Kidney capillary endothelial cell (primary cell): ENCODE measurements around the gene NUDT3.
"Not testable (repeated sequence)": the region's sequence is repeated elsewhere in the genome, so short reads cannot be mapped to it uniquely, and the experiment has no call there.

Experiments used
- DNase-seq: peaks from one replicate; pipeline ENCODE4 v3.0.0-alpha.2; 2018; ENCODE audit warnings: low spot score

NUDT3 gene

DNA sequence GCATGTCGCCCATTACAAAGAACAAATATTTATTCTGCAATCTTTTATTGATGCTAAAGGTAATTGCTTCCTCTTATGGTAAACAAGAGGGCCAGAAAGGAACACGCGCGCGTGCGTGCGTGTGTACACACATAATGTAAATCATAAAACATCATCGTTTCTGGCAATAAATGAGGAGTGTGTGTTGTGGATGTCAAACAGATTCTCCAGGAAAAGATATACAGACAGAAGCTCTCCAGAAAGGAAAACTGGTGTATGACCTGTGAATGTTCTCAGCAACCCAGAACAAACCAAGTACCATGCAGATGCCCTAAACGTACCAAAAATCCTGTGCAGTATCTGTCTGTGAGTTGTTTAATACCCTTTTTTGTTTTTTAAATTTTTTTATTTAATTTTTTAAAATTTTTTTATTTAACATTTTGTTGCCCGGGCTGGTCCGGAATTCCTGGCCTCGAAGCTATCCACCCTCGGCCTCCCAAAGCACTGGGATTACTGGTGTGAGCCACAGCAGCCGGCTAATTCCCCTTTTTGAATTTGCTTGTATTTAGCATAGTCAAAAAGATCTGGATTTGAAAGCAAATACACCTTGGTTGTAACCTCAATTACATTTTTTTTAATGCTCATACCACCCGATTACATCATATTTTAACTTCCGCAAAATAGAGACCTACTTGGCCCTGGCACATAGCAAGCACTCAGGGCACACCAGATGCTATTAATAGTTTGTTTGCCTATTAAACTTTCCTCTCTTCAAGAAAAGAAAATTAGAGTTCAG, 909 bp upstream of the NUDT3 start:
- DNase-seq: no peak

GRCh38 chr6:34391786-34392496, 528 bp downstream of the NUDT3 start:
- peak; percentile 42 for DNase-seq

- peak; percentile 33 for DNase-seq
These were observed 1.0 kb downstream of the NUDT3 start for GRCh38 chr6:34391473-34391785.

GRCh38 chr6:34390531-34391472, 1.7 kb downstream of the NUDT3 start:
- peak; percentile 33 for DNase-seq

DNA sequence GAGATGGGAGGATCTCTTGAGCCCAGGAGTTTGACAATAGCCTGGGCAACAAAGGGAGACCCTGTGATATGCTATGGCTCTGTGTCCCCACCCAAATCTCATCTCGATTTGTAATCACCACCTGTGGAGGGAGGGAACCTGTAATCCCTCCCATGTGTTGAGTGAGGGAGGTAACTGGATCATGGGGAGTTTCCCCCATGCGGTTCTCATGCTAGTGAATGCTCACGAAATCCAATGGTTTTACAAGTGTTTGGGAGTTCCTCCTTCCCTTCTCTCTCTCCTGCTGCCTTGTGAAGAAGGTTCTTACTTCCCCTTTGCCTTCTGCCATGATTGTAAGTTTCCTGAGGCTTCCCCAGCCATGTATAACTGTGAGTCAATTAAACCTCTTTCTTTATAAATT, 3.4 kb downstream of the NUDT3 start:
- DNase-seq: no peak

GRCh38 chr6:34388421-34388820, 4.0 kb downstream of the NUDT3 start:
- no peak for DNase-seq

DNA sequence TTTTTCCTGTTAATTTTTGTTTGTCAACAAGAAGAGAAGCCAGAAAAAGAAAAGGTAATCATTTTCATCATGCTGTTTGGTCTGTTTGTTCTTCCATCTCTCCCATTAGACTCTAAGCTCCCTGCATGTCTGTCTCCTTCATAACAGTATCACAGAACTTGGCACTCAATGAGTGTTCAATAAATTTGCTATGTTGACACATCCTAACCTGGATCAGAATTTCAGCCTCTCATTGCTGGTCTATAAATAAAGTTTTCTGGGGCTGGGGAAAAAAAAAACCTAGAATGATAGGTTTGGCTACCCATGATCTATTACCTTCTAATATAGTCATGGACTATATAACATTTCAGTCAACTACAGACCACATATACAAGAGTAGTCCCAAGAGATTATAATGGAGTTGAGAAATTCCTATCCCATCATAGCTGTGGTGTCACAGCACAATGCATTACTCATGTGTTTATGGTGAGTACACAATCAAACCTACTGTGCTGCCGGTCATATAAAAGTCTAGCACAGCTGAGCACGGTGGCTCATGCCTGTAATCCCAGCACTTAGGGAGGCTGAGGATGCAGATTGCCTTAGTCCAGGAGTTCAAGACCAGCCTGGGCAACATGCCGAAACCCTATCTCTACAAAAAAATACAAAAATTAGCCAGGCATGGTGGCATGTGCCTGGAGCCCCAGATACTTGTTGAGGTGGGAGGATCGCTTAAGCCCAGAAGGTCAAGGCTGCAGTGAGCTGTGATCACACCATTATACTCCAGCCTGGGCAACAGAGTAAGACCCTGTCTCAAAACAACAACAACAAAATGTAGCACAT, 5.9 kb downstream of the NUDT3 start:
- DNase-seq: peak; percentile 56

DNA sequence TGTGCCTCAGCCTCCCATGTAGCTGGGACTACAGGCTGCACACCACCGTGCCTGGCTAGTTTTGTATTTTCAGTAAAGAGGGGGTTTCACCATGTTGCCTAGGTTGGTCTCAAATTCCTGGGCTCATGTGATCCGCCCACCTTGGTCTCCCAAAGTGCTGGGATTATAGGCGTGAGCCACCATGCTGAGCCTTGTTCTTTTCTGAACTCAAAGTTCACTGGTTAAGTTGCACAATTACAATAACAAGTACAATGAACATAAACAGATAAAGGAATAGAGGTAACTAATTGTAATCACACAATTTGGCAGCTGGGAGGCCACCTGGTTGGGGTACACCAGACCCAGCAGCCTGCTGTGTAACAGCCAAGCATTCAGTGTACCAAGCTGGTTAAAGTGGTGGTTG, 6.7 kb downstream of the NUDT3 start:
- no peak for DNase-seq

DNA sequence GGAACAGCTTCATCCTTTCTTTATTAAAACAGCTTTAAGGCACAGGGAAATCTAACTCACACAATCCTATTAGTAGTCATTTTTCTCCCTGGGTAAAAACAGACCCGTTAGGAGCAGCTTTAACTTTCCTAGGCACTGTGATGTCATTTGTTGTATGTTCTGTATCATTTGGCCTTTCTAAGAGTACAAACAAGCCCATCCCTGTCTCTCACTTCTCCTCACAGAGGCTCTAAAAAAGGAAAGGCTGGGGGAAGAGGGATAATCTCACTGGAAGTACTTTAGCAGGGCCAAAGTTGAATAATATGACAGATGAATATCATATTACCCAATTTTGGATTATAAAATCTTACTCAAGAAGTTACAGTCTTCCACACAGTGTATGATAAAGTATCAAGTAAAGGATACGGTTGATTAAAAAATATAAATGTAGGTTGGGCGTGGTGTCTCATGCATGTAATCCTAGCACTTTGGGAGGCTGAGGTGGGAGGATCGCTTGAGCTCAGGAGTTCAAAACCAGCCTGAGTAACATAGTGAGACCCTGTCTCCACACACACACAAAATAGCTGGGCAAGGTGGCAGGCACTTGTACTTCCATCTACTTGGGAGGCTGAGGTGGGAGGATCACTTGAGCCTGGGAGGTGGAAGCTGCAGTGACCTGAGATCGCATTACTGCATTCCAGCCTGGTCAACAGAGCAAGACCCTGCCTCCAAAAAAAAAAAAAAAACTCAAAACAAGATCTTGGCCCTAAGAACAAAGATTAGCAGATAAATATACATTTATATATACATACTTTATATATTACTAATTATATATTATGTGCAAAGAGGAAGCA, 7.9 kb downstream of the NUDT3 start:
- no peak for DNase-seq

DNA sequence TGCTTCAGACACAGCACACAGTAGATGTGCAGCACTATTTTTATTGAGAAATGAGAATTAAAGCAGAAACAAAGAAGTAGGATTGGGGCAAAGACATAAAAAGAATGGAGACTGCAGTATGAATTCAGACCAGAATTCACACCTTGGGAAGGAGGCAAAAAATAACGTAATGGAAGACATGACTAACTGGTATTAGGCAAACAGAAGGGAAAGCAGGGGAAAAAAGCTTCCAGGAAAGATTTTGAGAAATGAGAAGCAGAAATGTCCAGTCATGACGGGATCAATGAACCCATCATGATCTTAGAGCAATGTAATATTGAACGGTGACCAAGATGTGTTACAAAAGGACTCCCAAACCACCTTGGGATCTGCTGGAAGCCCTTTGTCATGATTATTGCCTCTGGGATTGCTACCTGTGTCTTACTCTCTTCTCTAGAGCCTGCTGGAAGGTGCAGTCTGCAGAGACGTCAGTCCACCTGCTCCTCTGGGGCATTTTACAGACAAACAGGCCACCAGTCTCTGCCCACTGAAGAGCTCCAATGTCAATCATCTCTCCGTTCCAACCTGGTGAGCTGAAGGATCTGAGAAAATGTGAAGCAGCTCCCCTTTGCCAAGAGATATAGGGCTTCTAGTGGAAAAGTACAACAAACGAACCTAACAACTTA, 8.7 kb downstream of the NUDT3 start:
- DNase-seq: no peak

GRCh38 chr6:34383161-34383631, 9.3 kb downstream of the NUDT3 start:
- no peak for DNase-seq

DNA sequence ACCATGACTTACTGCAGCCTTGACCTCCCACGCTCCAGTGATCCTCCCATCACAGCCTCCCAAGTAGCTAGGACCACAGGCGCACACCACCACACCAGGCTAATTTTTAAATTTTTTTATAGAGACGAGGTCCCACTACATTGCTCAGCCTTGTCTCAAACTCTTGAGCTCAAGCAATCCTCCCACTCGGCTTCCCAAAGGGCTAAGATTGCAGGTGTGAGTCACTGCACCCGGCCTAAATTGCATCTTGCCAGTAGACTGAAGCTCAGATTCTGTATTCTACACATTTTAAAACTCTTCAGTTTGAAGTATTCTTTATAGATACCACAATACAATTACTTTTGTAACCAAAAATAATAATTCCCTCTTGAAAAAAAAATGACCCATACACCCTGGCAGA, 11.4 kb downstream of the NUDT3 start:
- DNase-seq: no peak

DNA sequence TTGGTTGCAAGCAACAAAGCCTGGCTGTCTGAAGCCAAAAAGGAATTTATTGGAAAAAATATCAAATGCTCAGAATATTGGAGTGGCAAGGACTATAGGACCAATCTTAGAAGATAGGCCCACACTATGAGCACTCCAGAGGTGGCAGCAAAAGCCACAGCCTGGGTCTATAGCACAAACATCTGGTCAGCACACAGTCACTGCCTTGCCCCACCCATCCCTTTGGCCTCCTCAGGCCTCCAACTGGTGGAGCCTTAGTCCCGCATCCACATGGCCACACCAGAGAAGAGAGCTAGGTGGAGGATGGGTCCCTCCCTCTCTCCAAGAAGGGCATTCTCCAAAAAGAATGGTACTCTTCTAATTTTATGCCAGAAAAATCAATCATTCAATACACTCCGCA, 14.0 kb downstream of the NUDT3 start:
- DNase-seq: no peak

GRCh38 chr6:34377984-34378383, 14.5 kb downstream of the NUDT3 start:
- DNase-seq: no peak

DNA sequence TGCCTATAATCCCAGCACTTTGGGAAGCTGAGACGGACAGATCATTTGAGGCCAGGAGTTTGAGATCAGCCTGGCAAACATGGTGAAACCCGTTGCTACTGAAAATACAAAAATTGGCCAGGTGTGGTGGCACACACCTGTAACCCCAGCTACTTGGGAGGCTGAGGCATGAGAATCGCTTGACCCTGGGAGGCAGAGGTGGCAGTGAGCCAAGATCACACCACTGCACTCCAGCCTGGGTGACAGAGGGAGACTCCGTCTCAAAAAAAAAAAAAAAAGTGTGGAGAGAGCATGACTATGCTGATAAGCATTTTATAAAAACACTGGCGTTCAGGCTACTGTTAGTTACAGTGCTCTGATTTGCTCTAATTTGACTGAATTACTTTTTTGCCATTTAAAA, 14.9 kb downstream of the NUDT3 start:
- DNase-seq: not testable (repeated sequence)

- no peak for DNase-seq
These were observed 16.6 kb downstream of the NUDT3 start for GRCh38 chr6:34375833-34376232.

- DNase-seq: no peak
These were observed 18.0 kb downstream of the NUDT3 start for GRCh38 chr6:34374508-34374907.

- DNase-seq: no peak
These were observed 18.4 kb downstream of the NUDT3 start for GRCh38 chr6:34374069-34374468.

DNA sequence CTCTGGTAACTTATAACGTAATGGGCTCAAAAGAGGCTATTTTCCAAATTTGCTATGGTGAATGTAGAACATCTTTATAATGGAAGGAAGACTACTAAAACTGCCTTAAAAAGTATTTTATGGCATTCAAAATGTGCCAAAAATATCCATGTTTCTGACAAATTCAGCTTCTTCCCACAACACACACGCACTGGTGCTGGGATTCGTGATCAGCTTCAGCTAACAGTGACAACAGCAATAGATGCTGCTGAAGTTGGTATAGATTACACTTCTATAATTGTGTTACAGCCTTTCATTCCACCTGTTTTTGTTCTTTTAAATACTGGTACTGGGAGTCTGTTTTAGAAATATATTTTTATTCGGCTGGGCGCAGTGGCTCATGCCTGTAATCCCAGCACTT, 19.0 kb downstream of the NUDT3 start:
- DNase-seq: no peak

- DNase-seq: not testable (repeated sequence)
These were observed 20.6 kb downstream of the NUDT3 start for GRCh38 chr6:34371865-34372264.
